SU-DHL-6 (cell line): ENCODE measurements around the gene ZNF609.

Experiments used
- H2AFZ ChIP-seq: fragments of 200-600 bp; sonication (generic); 2 replicates; pipeline ENCODE4 v1.6.1; 2014; ENCODE audit warnings: low read depth, mild to moderate bottlenecking, moderate library complexity, mixed read lengths, antibody characterized with exemption, low read length; ENCODE audit not compliant: severe bottlenecking
- H3F3A ChIP-seq: fragments of 200-600 bp; shearing (Covaris generic); 2 replicates; pipeline ENCODE4 v1.6.0; 2016; ENCODE audit warnings: antibody characterized with exemption, mild to moderate bottlenecking; ENCODE audit not compliant: insufficient read depth
- H3K27ac ChIP-seq: fragments of 200-600 bp; sonication (generic); 2 replicates; pipeline ENCODE4 v1.5.1; 2016; ENCODE audit warnings: low read depth, mild to moderate bottlenecking, low read length, moderate library complexity, mixed read lengths
- H3K27me3 ChIP-seq: fragments of 200-600 bp; sonication (generic), shearing (Covaris generic); 2 replicates; pipeline ENCODE4 v1.6.0; 2014; ENCODE audit warnings: mild to moderate bottlenecking, low read length
- H3K36me3 ChIP-seq: fragments of 200-600 bp; sonication (generic); 2 replicates; pipeline ENCODE4 v1.6.1; 2014; ENCODE audit warnings: mild to moderate bottlenecking, low read length, mixed read lengths
- H3K4me2 ChIP-seq: fragments of 300-600, 200-600 bp; shearing (Covaris generic), sonication (generic); 2 replicates; pipeline ENCODE4 v1.6.0; 2014; ENCODE audit warnings: low read length, low read depth, mild to moderate bottlenecking; ENCODE audit not compliant: poor library complexity, severe bottlenecking
- H3K4me3 ChIP-seq: fragments of 200-600 bp; sonication (generic); 2 replicates; pipeline ENCODE4 v1.5.1; 2014; ENCODE audit warnings: antibody characterized with exemption, low read length, mild to moderate bottlenecking, mixed read lengths; ENCODE audit not compliant: insufficient read depth, poor library complexity, severe bottlenecking
- H3K79me2 ChIP-seq: fragments of 200-600 bp; sonication (generic); 2 replicates; pipeline ENCODE4 v1.6.1; 2014; ENCODE audit warnings: mild to moderate bottlenecking, low read length, moderate library complexity; ENCODE audit not compliant: insufficient read depth
- H3K9ac ChIP-seq: fragments of 200-600 bp; sonication (generic); 2 replicates; pipeline ENCODE4 v1.7.0; 2014; ENCODE audit warnings: mild to moderate bottlenecking, low read length
- H3K9me2 ChIP-seq: fragments of 200-600 bp; sonication (generic); replicated peaks from 2 replicates; pipeline ENCODE4 v1.6.1; 2014; ENCODE audit warnings: low read length; ENCODE audit not compliant: insufficient read depth
- H3K9me3 ChIP-seq: fragments of 200-600 bp; sonication (generic); 2 replicates; pipeline ENCODE4 v1.6.1; 2014; ENCODE audit warnings: low read length, mixed read lengths; ENCODE audit not compliant: insufficient read depth
- H4K20me1 ChIP-seq: fragments of 200-600 bp; sonication (generic); 2 replicates; pipeline ENCODE4 v1.6.1; 2014; ENCODE audit warnings: low read depth, mild to moderate bottlenecking, antibody characterized with exemption, low read length, moderate library complexity, mixed read lengths
- CTCF ChIP-seq: fragments of 200-600 bp; sonication (generic); IDR thresholded peaks from one replicate; pipeline ENCODE4 v1.5.1; 2017; ENCODE audit warnings: antibody characterized with exemption, mild to moderate bottlenecking, low read length, moderate library complexity; ENCODE audit not compliant: insufficient read depth, poor library complexity, severe bottlenecking
- EZH2phosphoT487 ChIP-seq: fragments of 200-600 bp; sonication (generic), shearing (Covaris generic); conservative IDR thresholded peaks from 2 replicates; pipeline ENCODE4 v1.6.1; 2018; ENCODE audit warnings: mild to moderate bottlenecking, antibody characterized with exemption, low read length, moderate library complexity, mixed read lengths

ZNF609 gene

GRCh38 chr15:64503640-64504039 is 43.3 kb downstream of the ZNF609 start:
- H3K4me2 ChIP-seq: no peak overlapping the region
- H3K9me2 ChIP-seq: no peaks in the 10 kb centered on the region
- no peaks in the 10 kb centered on the region for H4K20me1 ChIP-seq
- no peak for TF ChIP-seq CTCF
- no peak for TF ChIP-seq EZH2phosphoT487
- H3F3A ChIP-seq: no peaks in the 10 kb centered on the region
- H3K36me3 ChIP-seq: no peaks in the 10 kb centered on the region
- H3K9ac ChIP-seq: no peak overlapping the region
- no peaks in the 10 kb centered on the region for H3K27me3 ChIP-seq
- no peak overlapping the region for H3K4me3 ChIP-seq
- no peak overlapping the region for H2AFZ ChIP-seq
- no peaks in the 10 kb centered on the region for H3K9me3 ChIP-seq
- H3K27ac ChIP-seq: no peak overlapping the region
- peaks cover 10% of the 10 kb centered on the region for H3K79me2 ChIP-seq

- Histone ChIP-seq H3F3A (no peaks in the 10 kb centered on the region), H3K27me3 (no peaks in the 10 kb centered on the region), H3K36me3 (no peaks in the 10 kb centered on the region; the same call in 1 of the 2 replicates), H3K79me2 (peaks cover 35% of the 10 kb centered on the region), H2AFZ (no peak overlapping the region), H3K9me2 (no peaks in the 10 kb centered on the region), H3K4me2 (peak overlapping the region; percentile 47), H3K4me3 (no peak overlapping the region), H4K20me1 (no peaks in the 10 kb centered on the region), H3K27ac (peak overlapping the region; percentile 55; the same call in 1 of the 2 replicates), H3K9me3 (no peaks in the 10 kb centered on the region), H3K9ac (no peak overlapping the region)
- TF ChIP-seq CTCF (no peak), EZH2phosphoT487 (no peak)
Observed at GRCh38 chr15:64507293-64507802, 47.0 kb downstream of the ZNF609 start.

GRCh38 chr15:64507845-64508244 is 47.5 kb downstream of the ZNF609 start:
- Histone ChIP-seq H3K9me3 (no peaks in the 10 kb centered on the region), H3F3A (no peaks in the 10 kb centered on the region), H3K4me3 (no peak overlapping the region), H3K27ac (peak overlapping the region; percentile 55; the same call in 1 of the 2 replicates), H3K79me2 (peaks cover 35% of the 10 kb centered on the region), H3K4me2 (peak overlapping the region; percentile 47), H4K20me1 (no peaks in the 10 kb centered on the region), H3K36me3 (no peaks in the 10 kb centered on the region; the same call in 1 of the 2 replicates), H2AFZ (no peak overlapping the region), H3K27me3 (no peaks in the 10 kb centered on the region), H3K9me2 (no peaks in the 10 kb centered on the region), H3K9ac (no peak overlapping the region)
- TF ChIP-seq EZH2phosphoT487 (no peak), CTCF (no peak)
